Testis (tissue), 3 donors: ENCODE measurements around the gene ME3. TPM values are rescaled to one million over a fixed set of nuclear protein-coding genes. Genes with fewer than 3 reads are reported as not detected.

Source experiments
- DNase-seq: peaks from one replicate; pipeline ENCODE4 v3.0.0-alpha.2; 2019
- H3K27ac ChIP-seq, 2 donors: fragments of 200-600 bp; sonication (generic); one replicate each; pipeline ENCODE4 v1.5.1; 2019
- H3K27me3 ChIP-seq: fragments of 200-600 bp; sonication (generic); one replicate; pipeline ENCODE4 v1.5.1; 2019
- H3K36me3 ChIP-seq: fragments of 200-600 bp; sonication (generic); one replicate; pipeline ENCODE4 v1.5.1; 2017; ENCODE audit warnings: low read depth; ENCODE audit errors: missing control alignments
- H3K4me1 ChIP-seq: fragments of 200-600 bp; sonication (generic); one replicate; pipeline ENCODE4 v1.5.1; 2019
- H3K4me3 ChIP-seq, 2 donors: fragments of 200-600 bp; sonication (generic); one replicate each; pipeline ENCODE4 v1.5.1; 2017 to 2019
- H3K9me3 ChIP-seq: fragments of 200-600 bp; sonication (generic); one replicate; pipeline ENCODE4 v1.5.1; 2017
- POLR2A ChIP-seq: fragments of 450-650 bp; IDR thresholded peaks from one replicate; pipeline ENCODE4 v1.6.1; 2017; ENCODE audit warnings: antibody characterized with exemption, mild to moderate bottlenecking, moderate library complexity
- WGBS, 2 donors: methylation state at CpG; one replicate each; pipeline ENCODE4 v1.1.5; 2018; 5-methylcytosine and 5-hydroxymethylcytosine counted together
- intact Hi-C: fragments of 100-400 bp; cut with DNase I; formaldehyde crosslinking; loops from one replicate; pipeline ENCODE4 v1.15.1; 2023; ENCODE audit warnings: low total_unique reads
- polyA plus RNA-seq: library from polyadenylated mRNA; stranded (reverse); fragments of 350-450 nt; fragmentation: Illumina TruSeq; extraction: RNeasy Lipid Tissue Mini Kit (QIAGEN cat#74804); gene quantifications from one replicate; pipeline ENCODE4 v1.2.3, GENCODE V29; 2014; ENCODE audit warnings: low read depth, low replicate concordance; ENCODE audit not compliant: insufficient read depth
- total RNA-seq, 2 donors: library from RNA; depleted of rRNA; stranded (reverse); fragments of >200 nt; gene quantifications; one replicate each; pipeline ENCODE4 v1.2.3, GENCODE V29; 2016
- TF ChIP-seq, protein P1 (sequence below), 3 experiments: fragments of 450-650 bp in 2 of 3; fragments of 200-600 bp in 1 of 3; sonication (generic) in 1 of 3; IDR thresholded peaks; one replicate each; pipeline ENCODE4 v1.5.1; 2016 to 2019; ENCODE audit warnings: antibody characterized with exemption in 3 of 3, mild to moderate bottlenecking in 2 of 3, moderate library complexity in 1 of 3

Gene ME3
- total and polyA plus RNA-seq, 3 donors from 2014 or later, result 26.7 to 170 (median 115) TPM

DNA sequence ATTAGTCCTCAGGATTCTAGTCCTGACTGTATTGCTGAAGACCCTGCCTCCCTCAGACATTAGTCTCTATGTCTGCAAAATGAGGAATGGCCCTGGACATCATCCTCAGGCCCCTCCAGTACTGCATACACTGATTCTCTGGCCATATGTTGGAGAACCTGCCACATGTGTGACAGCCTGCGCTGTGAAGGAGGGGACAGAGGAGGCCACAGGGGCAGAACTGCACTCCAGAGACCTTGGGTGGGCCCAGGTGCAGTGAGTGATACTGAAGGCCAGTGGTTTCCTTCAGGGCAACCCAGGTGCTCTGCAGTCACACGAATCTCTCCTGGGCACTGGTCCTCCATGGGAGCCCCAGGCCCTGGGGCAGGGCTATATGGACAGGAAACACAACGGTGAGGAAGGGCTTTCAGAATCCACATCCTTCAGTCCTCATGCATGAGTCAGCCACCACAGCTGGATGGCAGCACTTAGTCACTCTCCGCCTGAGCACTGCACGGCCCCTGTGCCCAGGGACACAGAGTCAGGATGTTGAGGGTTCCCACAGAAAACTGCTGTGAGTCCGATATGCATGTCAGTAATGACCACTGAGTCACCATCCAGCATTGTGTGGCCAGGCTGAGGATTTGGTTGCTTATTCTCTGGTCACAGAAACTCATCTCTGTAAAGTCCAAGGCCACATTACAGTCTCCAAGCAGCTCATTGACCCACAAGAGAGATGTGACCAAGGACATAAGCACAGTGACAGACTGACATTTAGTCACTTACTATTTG lies 39.7 kb downstream of the ME3 start:
- no peaks in the 10 kb centered on the region for H3K27me3 ChIP-seq
- no peak overlapping the region for H3K4me3 ChIP-seq
- TF ChIP-seq, protein P1, sequence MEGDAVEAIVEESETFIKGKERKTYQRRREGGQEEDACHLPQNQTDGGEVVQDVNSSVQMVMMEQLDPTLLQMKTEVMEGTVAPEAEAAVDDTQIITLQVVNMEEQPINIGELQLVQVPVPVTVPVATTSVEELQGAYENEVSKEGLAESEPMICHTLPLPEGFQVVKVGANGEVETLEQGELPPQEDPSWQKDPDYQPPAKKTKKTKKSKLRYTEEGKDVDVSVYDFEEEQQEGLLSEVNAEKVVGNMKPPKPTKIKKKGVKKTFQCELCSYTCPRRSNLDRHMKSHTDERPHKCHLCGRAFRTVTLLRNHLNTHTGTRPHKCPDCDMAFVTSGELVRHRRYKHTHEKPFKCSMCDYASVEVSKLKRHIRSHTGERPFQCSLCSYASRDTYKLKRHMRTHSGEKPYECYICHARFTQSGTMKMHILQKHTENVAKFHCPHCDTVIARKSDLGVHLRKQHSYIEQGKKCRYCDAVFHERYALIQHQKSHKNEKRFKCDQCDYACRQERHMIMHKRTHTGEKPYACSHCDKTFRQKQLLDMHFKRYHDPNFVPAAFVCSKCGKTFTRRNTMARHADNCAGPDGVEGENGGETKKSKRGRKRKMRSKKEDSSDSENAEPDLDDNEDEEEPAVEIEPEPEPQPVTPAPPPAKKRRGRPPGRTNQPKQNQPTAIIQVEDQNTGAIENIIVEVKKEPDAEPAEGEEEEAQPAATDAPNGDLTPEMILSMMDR (IDR thresholded peaks at IDR 0.05), result peak in 1 of 3 experiments; percentile 32
- TF ChIP-seq POLR2A, result no peak
- H3K27ac ChIP-seq, result no peak overlapping the region
- intact Hi-C loops, result no loop called here
- H3K9me3 ChIP-seq, result no peaks in the 10 kb centered on the region
- no peaks in the 10 kb centered on the region for H3K36me3 ChIP-seq
- H3K4me1 ChIP-seq, result peaks cover 27% of the 10 kb centered on the region
- WGBS, 2 donors, result 75% methylated on average over 6 of the region's 6 CpGs; no CpG with 5 or more reads in 1 of the 2 donors
- DNase-seq, result peak; percentile 36

DNA sequence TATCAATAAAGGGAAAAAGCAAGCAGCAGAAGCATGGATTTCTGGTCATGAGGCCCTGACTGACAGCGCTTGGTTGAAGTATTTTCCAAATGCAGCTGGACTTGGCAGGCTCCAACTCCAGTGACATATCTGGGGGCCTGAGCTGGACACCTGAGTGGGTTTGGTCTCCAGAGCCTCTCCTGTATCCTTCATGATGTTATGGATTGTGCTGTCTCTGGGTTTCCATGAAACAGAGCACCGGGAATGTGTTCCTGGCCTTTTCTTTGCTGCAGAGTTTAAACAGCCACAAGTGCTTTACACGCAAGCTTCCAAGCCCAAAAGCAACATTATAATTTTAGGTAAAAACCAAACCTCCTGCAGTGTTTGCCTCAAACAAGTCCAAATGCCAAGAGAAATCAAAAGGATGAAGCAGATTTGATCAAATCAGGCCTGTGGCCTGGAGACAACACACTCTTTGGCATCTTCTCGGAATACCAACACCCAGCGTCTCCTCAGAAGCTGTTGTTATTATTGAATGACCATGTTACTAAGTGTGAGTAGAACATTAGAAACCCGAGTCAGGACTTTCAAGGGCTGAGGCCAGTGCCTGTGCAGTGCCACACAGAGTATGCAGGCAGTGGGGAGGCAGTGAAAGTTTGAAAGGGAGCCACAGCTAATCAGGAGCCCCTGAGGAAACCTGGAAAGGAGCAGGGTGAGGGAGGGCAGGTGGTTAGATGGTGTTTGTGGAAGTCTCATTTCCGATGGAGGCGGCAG lies 42.0 kb downstream of the ME3 start:
- Histone ChIP-seq H3K4me1 (peaks cover 35% of the 10 kb centered on the region), H3K27ac (peak overlapping the region; percentile 28 to 71), H3K4me3 (no peak overlapping the region), H3K36me3 (no peaks in the 10 kb centered on the region), H3K9me3 (no peaks in the 10 kb centered on the region), H3K27me3 (no peaks in the 10 kb centered on the region)
- intact Hi-C loops, result no loop called here
- TF ChIP-seq, protein P1 (IDR thresholded peaks at IDR 0.05), result no peak
- TF ChIP-seq POLR2A, result no peak
- WGBS, 2 donors, result 75 to 79% methylated on average over 8 of the region's 8 CpGs
- no peak for DNase-seq

DNA sequence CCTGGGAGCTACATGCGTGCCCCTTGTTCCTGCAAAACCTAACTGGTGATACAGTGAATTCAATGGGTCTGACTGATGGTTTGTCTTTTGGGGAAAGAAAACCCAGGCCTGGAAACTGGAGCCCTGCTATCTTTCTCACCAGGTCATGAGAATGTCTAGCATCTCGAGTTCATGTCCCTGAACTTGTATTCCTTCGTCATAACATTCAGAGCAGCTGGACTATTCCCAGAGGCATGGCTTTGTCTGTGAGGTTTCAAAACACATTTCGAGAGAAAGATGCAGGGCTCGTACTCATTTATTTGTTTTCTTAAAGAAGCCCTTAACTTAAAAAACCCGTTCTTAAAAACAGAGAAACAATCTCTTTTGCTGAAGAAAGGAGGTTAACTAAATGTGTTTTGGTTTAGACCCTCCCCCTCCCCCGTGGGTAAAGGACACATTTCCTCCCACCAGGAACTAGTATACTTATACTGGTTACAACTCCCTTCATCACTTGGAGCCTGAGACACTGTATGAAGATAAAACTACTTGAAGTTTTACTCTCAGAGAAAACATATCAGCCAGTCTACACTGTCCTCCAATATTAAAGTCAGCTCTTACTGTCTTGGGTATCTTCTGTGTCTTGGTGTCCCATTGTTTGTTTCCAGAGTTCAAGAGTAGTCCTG lies 43.2 kb downstream of the ME3 start:
- Histone ChIP-seq H3K4me1 (peaks cover 36% of the 10 kb centered on the region), H3K36me3 (no peaks in the 10 kb centered on the region), H3K9me3 (no peaks in the 10 kb centered on the region), H3K27me3 (no peaks in the 10 kb centered on the region), H3K27ac (peak overlapping the region; percentile 71 to 72), H3K4me3 (no peak overlapping the region)
- intact Hi-C loops, result no loop called here
- whole genome bisulfite sequencing, 2 donors, result 38 to 41% methylated on average over 7 of the region's 7 CpGs
- peak; percentile 79 for DNase-seq
- TF ChIP-seq POLR2A, result no peak
- TF ChIP-seq, protein P1 (IDR thresholded peaks at IDR 0.05), result no peak

- intact Hi-C loops, result no loop called here
Observed at GRCh38 chr11:86627776-86628455, 44.5 kb downstream of the ME3 start.

More at GRCh38 chr11:86627776-86628455, 44.5 kb downstream of the ME3 start:
- peak; percentile 38 for DNase-seq
- WGBS, 2 donors, result 56 to 61% methylated on average over 7 of the region's 7 CpGs
- H3K9me3 ChIP-seq, result no peaks in the 10 kb centered on the region
- H3K4me1 ChIP-seq, result peaks cover 41% of the 10 kb centered on the region
- no peaks in the 10 kb centered on the region for H3K27me3 ChIP-seq
- H3K4me3 ChIP-seq, result no peak overlapping the region
- H3K27ac ChIP-seq, result peak overlapping the region; percentile 10 to 71
- TF ChIP-seq, protein P1 (IDR thresholded peaks at IDR 0.05), result no peak
- no peak for TF ChIP-seq POLR2A
- H3K36me3 ChIP-seq, result no peaks in the 10 kb centered on the region
